DND-41 (cell line): ENCODE data around the gene UNC45A.

ENCODE experiments used
- CTCF ChIP-seq: IDR thresholded peaks from 2 replicates; pipeline ENCODE4 v1.5.1; 2012; ENCODE audit warnings: borderline replicate concordance, low read length, moderate library complexity, mild to moderate bottlenecking; ENCODE audit not compliant: poor library complexity, severe bottlenecking; ENCODE audit errors: extremely low read depth
- EZH2 ChIP-seq: IDR thresholded peaks from 3 replicates; pipeline ENCODE4 v1.6.1; 2012; ENCODE audit warnings: borderline replicate concordance, low read depth, mild to moderate bottlenecking, moderate library complexity, low read length, inconsistent platforms; ENCODE audit not compliant: severe bottlenecking

GRCh38 chr15:90947577-90948357, 12.7 kb downstream of the UNC45A start:
- TF ChIP-seq EZH2, result no peak
- no peak for TF ChIP-seq CTCF
